Calu3 (cell line): ENCODE data around the gene TDRD9. TPM values are rescaled to one million over a fixed set of nuclear protein-coding genes. Genes with fewer than 3 reads are reported as not detected.

Experiments
- BruUV-seq: library from RNA; stranded (reverse); fragments of 400-500 nt; replicated peaks from 2 replicates; lab custom pipeline; 2021; lab: Mats Ljungman, UMichigan
- CTCF ChIA-PET: fragments of 300-600 bp; sonication (Branson Sonifier 250); formaldehyde crosslinking; loops from one replicate; lab custom pipeline; 2022; ENCODE audit warnings: antibody characterized with exemption; lab: Charles Lee
- DNase-seq: peaks from one replicate; pipeline ENCODE4 v3.0.0; 2022
- H3K27ac Mint-ChIP-seq: one replicate; pipeline ENCODE4 v1.8.0; 2022; ENCODE audit warnings: mixed read lengths; ENCODE audit not compliant: unreplicated experiment
- H3K27me3 Mint-ChIP-seq: one replicate; pipeline ENCODE4 v1.8.0; 2022; ENCODE audit warnings: mixed read lengths; ENCODE audit not compliant: unreplicated experiment
- H3K36me3 Mint-ChIP-seq: one replicate; pipeline ENCODE4 v1.8.0; 2022; ENCODE audit warnings: mild to moderate bottlenecking, moderate library complexity, mixed read lengths; ENCODE audit not compliant: insufficient read depth, unreplicated experiment
- H3K4me1 Mint-ChIP-seq: one replicate; pipeline ENCODE4 v1.8.0; 2022; ENCODE audit warnings: mild to moderate bottlenecking, low read depth, mixed read lengths; ENCODE audit not compliant: unreplicated experiment
- H3K4me3 Mint-ChIP-seq: one replicate; pipeline ENCODE4 v1.8.0; 2022; ENCODE audit warnings: mild to moderate bottlenecking, low read depth, moderate library complexity, mixed read lengths; ENCODE audit not compliant: unreplicated experiment
- H3K9me3 Mint-ChIP-seq: one replicate; pipeline ENCODE4 v1.8.0; 2022; ENCODE audit warnings: low read depth, mixed read lengths; ENCODE audit not compliant: unreplicated experiment
- intact Hi-C: fragments of 100-400 bp; cut with micrococcal nuclease; formaldehyde crosslinking; loops from one replicate; pipeline ENCODE4 v1.10.0; 2022; ENCODE audit not compliant: unreplicated experiment
- total RNA-seq: library from RNA; stranded (reverse); gene quantifications from 2 replicates; pipeline ENCODE4 v1.2.3, GENCODE V29; 2022
- TF ChIP-seq, protein P1 (sequence below): fragments of 200-600 bp; IDR thresholded peaks from one replicate; pipeline ENCODE4 v1.8.0; 2022; ENCODE audit warnings: antibody characterized with exemption; ENCODE audit not compliant: unreplicated experiment

Gene TDRD9
- total RNA-seq, 1 experiment from 2014 or later, result not detected

DNA sequence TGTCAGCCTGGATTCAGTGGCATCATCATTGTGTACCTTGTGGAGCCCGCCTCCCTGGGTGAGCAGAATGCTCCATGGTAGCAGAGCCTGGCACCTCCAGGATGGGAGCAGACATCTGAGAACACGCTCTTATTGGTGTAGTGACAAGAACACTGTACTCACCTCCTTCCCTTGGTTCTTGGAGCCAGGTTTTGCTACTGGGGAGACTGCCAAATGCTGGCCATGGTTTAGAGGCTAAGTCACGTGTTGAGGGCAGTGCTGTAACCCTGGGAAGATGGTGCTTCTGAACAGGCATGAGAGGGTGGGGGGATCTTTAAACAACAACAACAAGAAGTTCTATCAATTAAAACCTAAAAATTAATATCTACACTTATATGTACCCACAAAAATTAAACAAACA, 109.6 kb downstream of the TDRD9 start:
- Mint-ChIP-seq H3K4me3 (no peak overlapping the region), H3K36me3 (no peaks in the 10 kb centered on the region), H3K27me3 (peaks cover 71% of the 10 kb centered on the region), H3K4me1 (no peaks in the 10 kb centered on the region), H3K27ac (no peak overlapping the region), H3K9me3 (no peaks in the 10 kb centered on the region)
- no TSS peak for BruUV-seq
- TF ChIP-seq, protein P1, sequence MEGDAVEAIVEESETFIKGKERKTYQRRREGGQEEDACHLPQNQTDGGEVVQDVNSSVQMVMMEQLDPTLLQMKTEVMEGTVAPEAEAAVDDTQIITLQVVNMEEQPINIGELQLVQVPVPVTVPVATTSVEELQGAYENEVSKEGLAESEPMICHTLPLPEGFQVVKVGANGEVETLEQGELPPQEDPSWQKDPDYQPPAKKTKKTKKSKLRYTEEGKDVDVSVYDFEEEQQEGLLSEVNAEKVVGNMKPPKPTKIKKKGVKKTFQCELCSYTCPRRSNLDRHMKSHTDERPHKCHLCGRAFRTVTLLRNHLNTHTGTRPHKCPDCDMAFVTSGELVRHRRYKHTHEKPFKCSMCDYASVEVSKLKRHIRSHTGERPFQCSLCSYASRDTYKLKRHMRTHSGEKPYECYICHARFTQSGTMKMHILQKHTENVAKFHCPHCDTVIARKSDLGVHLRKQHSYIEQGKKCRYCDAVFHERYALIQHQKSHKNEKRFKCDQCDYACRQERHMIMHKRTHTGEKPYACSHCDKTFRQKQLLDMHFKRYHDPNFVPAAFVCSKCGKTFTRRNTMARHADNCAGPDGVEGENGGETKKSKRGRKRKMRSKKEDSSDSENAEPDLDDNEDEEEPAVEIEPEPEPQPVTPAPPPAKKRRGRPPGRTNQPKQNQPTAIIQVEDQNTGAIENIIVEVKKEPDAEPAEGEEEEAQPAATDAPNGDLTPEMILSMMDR, result no peak
- CTCF ChIA-PET, result interaction anchor here (0.6 kb wide), 1 partner anchor 60 kb away, joined by 3 read pairs; no protein-coding TSS in a partner anchor
- DNase-seq, result no peak
- intact Hi-C loops, result no loop called here

DNA sequence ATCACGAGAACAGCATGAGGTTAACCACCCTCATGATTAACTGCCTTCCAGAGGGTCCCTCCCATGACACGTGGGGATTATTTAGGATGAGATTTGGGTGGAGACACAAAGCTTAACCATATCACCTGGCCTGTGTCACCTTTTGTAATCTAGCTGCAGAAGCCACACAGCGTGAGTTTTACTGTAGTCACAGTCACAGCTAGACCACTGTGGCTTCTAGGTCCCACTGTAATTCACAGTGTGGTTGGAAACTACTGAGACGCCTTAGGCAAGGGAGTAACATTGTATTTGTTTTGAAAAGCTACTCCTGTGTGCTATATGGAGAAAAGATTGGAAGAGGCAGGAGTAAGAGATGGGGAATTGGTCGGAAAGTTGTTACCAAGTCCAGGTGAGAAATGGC, 111.0 kb downstream of the TDRD9 start:
- Mint-ChIP-seq H3K27ac (no peak overlapping the region), H3K4me1 (no peaks in the 10 kb centered on the region), H3K9me3 (no peaks in the 10 kb centered on the region), H3K27me3 (peaks cover 60% of the 10 kb centered on the region), H3K36me3 (no peaks in the 10 kb centered on the region), H3K4me3 (no peak overlapping the region)
- no TSS peak for BruUV-seq
- intact Hi-C loops, result no loop called here
- CTCF ChIA-PET, result no interaction called here
- TF ChIP-seq, protein P1, result no peak
- DNase-seq, result no peak

DNA sequence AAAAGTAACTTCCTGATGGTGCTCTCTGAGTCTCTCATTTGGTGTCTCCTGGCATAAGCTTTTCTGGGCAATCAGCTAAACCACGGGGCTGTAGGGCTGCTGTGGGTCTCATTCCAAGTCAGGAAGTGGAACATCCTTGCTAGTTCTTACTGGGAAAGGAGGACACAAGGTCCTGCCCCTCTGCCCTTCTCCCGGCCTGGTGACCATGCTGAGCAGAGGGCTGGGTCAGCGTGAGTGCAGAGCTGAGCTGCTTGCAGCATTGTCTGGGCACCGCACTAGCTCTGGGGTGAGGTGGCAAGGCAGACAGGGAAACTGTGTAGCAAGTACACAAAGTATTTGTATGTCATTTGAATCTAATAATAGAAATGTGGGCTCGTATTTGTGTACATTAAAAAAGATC, 112.3 kb downstream of the TDRD9 start:
- no peak for DNase-seq
- TF ChIP-seq, protein P1, result no peak
- BruUV-seq, result no TSS peak
- Mint-ChIP-seq H3K36me3 (no peaks in the 10 kb centered on the region), H3K27ac (no peak overlapping the region), H3K9me3 (no peaks in the 10 kb centered on the region), H3K4me3 (no peak overlapping the region), H3K4me1 (no peaks in the 10 kb centered on the region), H3K27me3 (peaks cover 60% of the 10 kb centered on the region)
- CTCF ChIA-PET, result no interaction called here
- intact Hi-C loops, result no loop called here

DNA sequence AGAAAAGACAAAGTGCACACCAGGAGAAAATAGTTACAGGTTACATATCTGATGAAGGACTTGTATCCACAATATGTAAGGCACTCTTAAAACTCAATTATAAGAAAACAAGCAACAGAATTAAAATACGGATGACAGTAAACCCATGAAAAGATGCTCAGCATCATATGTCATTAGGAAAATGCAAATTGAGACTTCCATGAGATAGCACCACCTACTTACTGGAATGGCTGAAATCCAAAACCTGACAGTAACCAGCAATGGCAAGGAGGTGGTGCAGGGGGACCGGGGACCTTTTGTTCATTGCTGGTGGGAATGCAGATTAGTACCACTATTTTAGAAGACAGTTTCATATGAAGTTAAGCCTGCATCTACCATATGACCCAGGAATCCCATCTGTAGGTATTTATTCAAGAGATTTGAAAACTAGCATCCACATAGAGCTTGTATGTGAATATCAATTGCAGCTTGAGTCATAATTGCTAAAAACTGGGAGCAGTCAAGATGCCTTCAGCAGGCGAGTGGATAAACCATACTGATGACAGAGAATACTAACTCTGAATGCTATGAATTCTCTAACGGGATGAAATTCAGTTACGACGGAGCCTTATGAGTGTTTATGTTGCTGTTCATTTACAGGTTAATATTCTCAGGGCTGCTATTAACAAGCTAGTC, 113.3 kb downstream of the TDRD9 start:
- Mint-ChIP-seq H3K9me3 (no peaks in the 10 kb centered on the region), H3K4me1 (no peaks in the 10 kb centered on the region), H3K36me3 (no peaks in the 10 kb centered on the region), H3K27me3 (peaks cover 56% of the 10 kb centered on the region), H3K27ac (no peak overlapping the region), H3K4me3 (no peak overlapping the region)
- TF ChIP-seq, protein P1, result no peak
- CTCF ChIA-PET, result no interaction called here
- BruUV-seq, result no TSS peak
- intact Hi-C loops, result no loop called here
- DNase-seq, result no peak
